ENCODE results near the gene KAT2B.

DNA sequence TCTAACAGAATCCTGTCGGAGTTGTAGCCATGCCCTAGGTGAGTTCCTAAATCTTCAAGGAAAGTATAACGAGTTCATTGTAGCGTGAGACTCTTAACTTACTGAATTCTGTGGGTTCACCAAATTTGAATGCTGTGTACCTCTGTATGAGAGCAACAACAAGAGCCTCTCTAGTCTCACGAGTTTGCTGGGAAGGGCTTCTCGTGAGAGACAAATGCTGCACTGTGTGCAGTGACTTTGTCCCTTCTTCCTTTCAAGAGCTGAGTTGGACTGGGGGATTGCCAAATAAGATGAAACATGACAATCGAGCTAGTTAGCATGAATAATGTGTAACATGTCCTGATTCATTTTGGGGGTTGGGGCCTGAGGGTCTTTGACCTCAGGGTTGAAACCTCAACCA lies 32.2 kb downstream of the KAT2B start:
- TF ChIP-seq CTCF (IDR thresholded peaks at IDR 0.05) (no peak), POLR2A (IDR thresholded peaks at IDR 0.05) (no peak)

Measured in gastroesophageal sphincter (tissue), 3 donors.